GM12878 (cell line): ENCODE measurements around the gene DDRGK1. TPM values are rescaled to one million over a fixed set of nuclear protein-coding genes. Genes with fewer than 3 reads are reported as not detected.

Experiments
- ATAC-seq: fragments of 200-7000 bp; cut with Tn5 transposase; 3 replicates; pipeline ENCODE4 v1.9.1; 2020; ENCODE audit warnings: mild to moderate bottlenecking, moderate library complexity
- BruUV-seq: library from RNA; stranded (reverse); fragments of 400-500 nt; replicated peaks from 2 replicates; lab custom pipeline; 2021; lab: Mats Ljungman, UMichigan
- CTCF ChIA-PET: fragments of 300-600 bp; sonication (Branson Sonifier 250); formaldehyde crosslinking; extraction: SDS; loops from one replicate; lab custom pipeline; 2021; ENCODE audit warnings: inconsistent platforms; lab: Yijun Ruan, JAX
- POLR2A ChIA-PET: fragments of 350-600 bp; formaldehyde crosslinking; extraction: SDS; loops from one replicate; lab custom pipeline; 2021; ENCODE audit warnings: inconsistent platforms; lab: Charles Lee
- RAD21 ChIA-PET: fragments of 300-600 bp; sonication (Branson Sonifier 250); formaldehyde crosslinking; loops from one replicate; lab custom pipeline; 2023; ENCODE audit warnings: antibody characterized with exemption; ENCODE audit not compliant: unreplicated experiment; lab: Charles Lee
- SMC1A ChIA-PET: fragments of 300-600 bp; sonication (Branson Sonifier 250); formaldehyde crosslinking; loops from one replicate; lab custom pipeline; 2023; ENCODE audit not compliant: unreplicated experiment, uncharacterized antibody; lab: Charles Lee
- DNase-seq: peaks from one replicate; pipeline ENCODE4 v3.0.0-alpha.2; 2011; ENCODE audit warnings: low read depth, low spot score
- FAIRE-seq: peaks from 3 replicates; lab custom pipeline; 2011; peaks lifted over from hg19 to GRCh38; lab: Jason Lieb, UNC
- H2AFZ ChIP-seq: 2 replicates; pipeline ENCODE4 v1.6.0; 2011; ENCODE audit warnings: low read depth, low read length, control low read depth; ENCODE audit not compliant: control insufficient read depth
- H3K27ac ChIP-seq: 2 replicates; pipeline ENCODE4 v1.5.1; 2011; ENCODE audit warnings: control low read depth; ENCODE audit not compliant: control insufficient read depth, insufficient read depth
- H3K27me3 ChIP-seq, 2 experiments: replicated peaks in 1 of 2; 2 replicates each; pipeline versions ENCODE4 v1.6.0 to v1.6.1; 2011; ENCODE audit warnings: low read length in 1 of 2; ENCODE audit not compliant: control insufficient read depth in 2 of 2, insufficient read depth in 2 of 2
- H3K36me3 ChIP-seq, 2 experiments: 2 replicates each; pipeline ENCODE4 v1.5.1; 2011; ENCODE audit warnings: low read length in 1 of 2; ENCODE audit not compliant: control insufficient read depth in 2 of 2, insufficient read depth in 2 of 2
- H3K4me1 ChIP-seq: 2 replicates; pipeline ENCODE4 v1.6.1; 2011; ENCODE audit warnings: mild to moderate bottlenecking, low read length, moderate library complexity, mixed read lengths; ENCODE audit not compliant: control insufficient read depth, insufficient read depth
- H3K4me2 ChIP-seq: 2 replicates; pipeline ENCODE4 v1.6.0; 2011; ENCODE audit warnings: control low read depth; ENCODE audit not compliant: control insufficient read depth, insufficient read depth
- H3K4me3 ChIP-seq: fragments of 200-600 bp; sonication (generic); 2 replicates; pipeline ENCODE4 v1.5.1; 2016
- H3K79me2 ChIP-seq: 2 replicates; pipeline ENCODE4 v1.6.0; 2011; ENCODE audit warnings: low read length; ENCODE audit not compliant: control insufficient read depth, insufficient read depth
- H3K9ac ChIP-seq: 2 replicates; pipeline ENCODE4 v1.8.0; 2011; ENCODE audit warnings: low read length, control low read depth, mixed read lengths; ENCODE audit not compliant: control insufficient read depth, insufficient read depth
- H3K9me3 ChIP-seq: replicated peaks from 3 replicates; pipeline ENCODE4 v1.5.1; 2011; ENCODE audit warnings: mild to moderate bottlenecking, low read length; ENCODE audit not compliant: control insufficient read depth, insufficient read depth
- H4K20me1 ChIP-seq: 2 replicates; pipeline ENCODE4 v1.6.0; 2011; ENCODE audit not compliant: control insufficient read depth, insufficient read depth
- ATF3 ChIP-seq: IDR thresholded peaks from 2 replicates; pipeline ENCODE4 v1.6.1; 2011; ENCODE audit warnings: low read depth, mild to moderate bottlenecking, low read length, moderate library complexity, borderline replicate concordance; ENCODE audit errors: extremely low read depth
- CREB1 ChIP-seq: IDR thresholded peaks from 2 replicates; pipeline ENCODE4 v1.6.1; 2012; ENCODE audit warnings: low read depth, mild to moderate bottlenecking, inconsistent platforms
- IKZF1 ChIP-seq: fragments of 450-650 bp; conservative IDR thresholded peaks from 2 replicates; pipeline ENCODE4 v1.6.1; 2017; ENCODE audit warnings: antibody characterized with exemption, mild to moderate bottlenecking
- LARP7 ChIP-seq: fragments of 450-650 bp; IDR thresholded peaks from 2 replicates; pipeline ENCODE4 v1.6.1; 2017; ENCODE audit warnings: mild to moderate bottlenecking
- MXI1 ChIP-seq: fragments of 150-350 bp; IDR thresholded peaks from 2 replicates; pipeline ENCODE4 v1.6.1; 2011; ENCODE audit warnings: low read depth, mild to moderate bottlenecking, inconsistent platforms, low read length, improper control_type of control experiment
- NR2C1 ChIP-seq: fragments of 450-650 bp; IDR thresholded peaks from 2 replicates; pipeline ENCODE4 v1.6.1; 2017; ENCODE audit warnings: antibody characterized with exemption, mild to moderate bottlenecking, moderate library complexity
- NR2F1 ChIP-seq: fragments of 450-650 bp; conservative IDR thresholded peaks from 2 replicates; pipeline ENCODE4 v1.6.1; 2017; ENCODE audit warnings: mild to moderate bottlenecking
- RFX5 ChIP-seq: IDR thresholded peaks from 2 replicates; pipeline ENCODE4 v1.6.1; 2011; ENCODE audit warnings: low read depth, low read length, improper control_type of control experiment
- SIX5 ChIP-seq: IDR thresholded peaks from 2 replicates; pipeline ENCODE4 v1.6.1; 2011; ENCODE audit warnings: mild to moderate bottlenecking, low read depth, low read length, moderate library complexity; ENCODE audit not compliant: severe bottlenecking
- WRNIP1 ChIP-seq: IDR thresholded peaks from 2 replicates; pipeline ENCODE4 v1.6.1; 2011; ENCODE audit warnings: low read depth, low read length, improper control_type of control experiment, borderline replicate concordance
- WGBS: methylation state at CpG from one replicate; pipeline ENCODE4 v1.1.6; 2016; ENCODE audit warnings: low lambda C conversion rate; ENCODE audit not compliant: insufficient replicate concordance, insufficient coverage; ENCODE audit errors: missing lambda C conversion rate; 5-methylcytosine and 5-hydroxymethylcytosine counted together
- in situ Hi-C: fragments of 300-500 bp; cut with MboI; formaldehyde crosslinking; loops from 9 replicates; pipeline ENCODE4 v1.14.3; 2018; ENCODE audit warnings: mixed read lengths
- intact Hi-C: fragments of 100-400 bp; cut with micrococcal nuclease; formaldehyde crosslinking; loops from one replicate; pipeline ENCODE4 v1.14.2; 2022; ENCODE audit not compliant: unreplicated experiment
- polyA plus RNA-seq, 11 experiments: library from polyadenylated mRNA; depleted of rRNA in 4 of 11; unstranded in 6 of 11; stranded (reverse) in 5 of 11; fragments of >200 nt; fragmentation: Nextera tagmentation in 4 of 11; fragmentation: Illumina TruSeq in 1 of 11; extraction: Ambion mirVana in 4 of 11; extraction: Trizol in 1 of 11; gene quantifications; 1 replicate in 1 of 11; 2 replicates in 10 of 11; pipeline versions ENCODE4 v1.2.1 to v1.2.3, GENCODE V29; 2011 to 2016; ENCODE audit warnings: inconsistent platforms in 2 of 11, missing spikeins in 2 of 11, low read depth in 1 of 11
- total RNA-seq, 4 experiments: library from RNA; depleted of rRNA in 3 of 4; stranded (reverse); fragments of >200 nt in 3 of 4; fragmentation: Illumina TruSeq in 1 of 4; extraction: Trizol in 1 of 4; gene quantifications; 2 replicates each; pipeline versions ENCODE4 v1.2.1 to v1.2.3, GENCODE V29; 2013 to 2021
- TF ChIP-seq, protein P1 (sequence below): fragments of 450-650 bp; IDR thresholded peaks from 2 replicates; pipeline ENCODE4 v1.6.1; 2017; ENCODE audit warnings: antibody characterized with exemption, mild to moderate bottlenecking, moderate library complexity

The DDRGK1 gene
- total and polyA plus RNA-seq, 10 of the 15 experiments (the other 5 are each of a cell fraction or from before 2014, with no cell fraction given), result 4.0 to 55.2 (median 39.7) TPM

DNA sequence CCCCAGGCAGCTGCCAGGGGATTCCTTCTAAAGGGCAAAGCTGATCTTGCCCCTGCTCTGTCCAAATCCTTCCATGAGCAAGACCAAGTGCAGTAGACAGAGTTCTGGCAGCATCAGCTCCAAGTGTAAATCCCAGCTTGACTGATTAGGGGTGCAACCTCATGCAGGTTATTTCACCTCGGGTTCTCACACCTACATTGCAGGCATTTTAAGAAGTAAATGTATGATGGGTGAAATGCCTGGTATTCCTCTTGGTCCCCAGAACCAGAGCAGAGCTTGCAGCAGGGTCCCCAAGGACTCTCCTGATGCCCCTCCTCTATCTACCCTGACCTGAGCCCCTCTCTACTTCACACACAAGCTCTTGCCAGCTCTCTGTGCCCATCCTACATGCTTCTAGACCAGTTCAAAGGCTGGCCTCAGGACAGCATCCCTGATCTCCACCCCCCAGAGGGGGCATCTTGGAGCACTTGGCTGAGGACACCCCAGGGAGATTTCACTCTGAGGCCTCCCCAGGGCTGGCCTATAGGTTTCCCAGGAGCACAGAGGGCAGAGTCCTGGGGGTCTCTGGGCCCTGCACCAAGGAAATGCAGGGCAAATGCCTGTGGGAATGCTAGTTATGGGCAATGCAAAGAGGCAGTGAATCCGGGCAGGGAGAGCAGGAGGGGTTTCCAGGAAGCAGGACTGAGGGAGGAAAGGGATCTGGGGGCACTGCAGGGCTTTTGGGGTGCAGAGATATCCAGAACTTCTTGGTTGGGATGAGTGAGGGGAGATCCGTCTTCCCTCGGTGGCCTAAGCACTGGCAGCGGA is 32.2 kb downstream of the DDRGK1 start:
- Histone ChIP-seq H3K9me3 (no peaks in the 10 kb centered on the region), H3K36me3 (no peaks in the 10 kb centered on the region), H4K20me1 (no peaks in the 10 kb centered on the region), H3K4me3 (no peak overlapping the region), H3K27me3 (peaks cover 5 to 6% of the 10 kb centered on the region in 2 experiments; a peak in 3 of 4 replicates), H3K9ac (no peak overlapping the region), H3K4me1 (peaks cover 2% of the 10 kb centered on the region; the same call in 1 of the 2 replicates), H2AFZ (peak overlapping the region; percentile 90; the same call in 1 of the 2 replicates), H3K27ac (no peak overlapping the region), H3K4me2 (peak overlapping the region; percentile 97; the same call in 1 of the 2 replicates), H3K79me2 (no peaks in the 10 kb centered on the region)
- intact Hi-C loops (no loop called here), in situ Hi-C loops (no loop called here)
- no peak for FAIRE-seq
- WGBS, result 17% methylated on average over 5 of the region's 5 CpGs
- ChIA-PET POLR2A (no interaction called here), CTCF (interaction anchor here (1.1 to 1.3 kb wide), 2 partner anchors 11 to 47 kb away, joined by 3 read pairs; no protein-coding TSS in a partner anchor), RAD21 (interaction anchor here (1.0 to 1.2 kb wide), 2 partner anchors 15 to 119 kb away, joined by 3 read pairs; no protein-coding TSS in a partner anchor), SMC1A (no interaction called here)
- ATAC-seq, result no peak
- no peak for DNase-seq
- TF ChIP-seq LARP7 (0 out of 2 replicates have a peak, but pooled peaks have one; percentile 15), IKZF1 (no peak), NR2C1 (no peak)
- no TSS peak for BruUV-seq

DNA sequence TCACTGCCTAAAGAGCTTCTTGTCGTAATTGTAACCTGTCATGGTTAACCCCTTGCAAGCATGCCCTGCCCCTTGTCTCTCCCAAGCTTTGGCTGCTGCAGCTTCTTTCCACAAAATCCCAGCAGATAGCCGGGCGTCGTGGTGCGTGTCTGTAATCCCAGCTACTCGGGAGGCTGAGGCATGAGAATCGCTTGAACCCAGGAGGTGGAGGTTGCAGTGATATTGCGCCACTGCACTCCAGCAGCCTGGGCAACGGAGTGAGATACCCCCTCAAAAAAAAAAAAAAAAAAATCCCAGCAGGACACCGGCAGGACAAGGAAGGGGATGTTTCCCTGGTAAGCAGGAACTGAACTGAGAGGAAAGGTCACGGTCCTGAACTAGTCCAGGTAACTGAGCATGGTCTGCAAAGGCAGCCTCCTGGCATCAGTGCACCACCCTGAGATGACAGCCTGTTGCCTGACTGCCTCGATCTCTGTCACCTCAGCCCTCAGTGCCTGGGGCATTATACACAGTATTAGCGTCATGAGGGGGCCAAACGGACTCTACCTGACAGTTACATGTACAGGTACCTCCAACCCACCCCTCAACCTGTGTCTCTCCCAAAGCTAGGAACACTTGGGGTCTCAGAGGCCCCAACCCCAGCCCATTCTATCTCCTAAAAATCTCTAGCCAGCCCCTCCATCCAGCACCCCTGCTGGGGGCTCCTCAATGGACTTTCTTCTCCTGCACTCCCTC is 32.9 kb downstream of the DDRGK1 start:
- no peak overlapping the region for H3K9ac ChIP-seq
- in situ Hi-C loops, result no loop called here
- no peaks in the 10 kb centered on the region for H4K20me1 ChIP-seq
- no peaks in the 10 kb centered on the region for H3K9me3 ChIP-seq
- BruUV-seq, result no TSS peak
- ChIA-PET POLR2A (no interaction called here), SMC1A (no interaction called here), RAD21 (interaction anchor here (1.0 to 1.2 kb wide), 2 partner anchors 14 to 118 kb away, joined by 3 read pairs; no protein-coding TSS in a partner anchor), CTCF (interaction anchor here (1.1 to 1.3 kb wide), 2 partner anchors 10 to 47 kb away, joined by 3 read pairs; no protein-coding TSS in a partner anchor)
- ATAC-seq, result no peak
- DNase-seq, result no peak
- peaks cover 5 to 6% of the 10 kb centered on the region in 2 experiments; a peak in 3 of 4 replicates for H3K27me3 ChIP-seq
- H3K4me1 ChIP-seq, result peaks cover 2% of the 10 kb centered on the region; the same call in 1 of the 2 replicates
- H3K4me2 ChIP-seq, result no peak overlapping the region
- H3K79me2 ChIP-seq, result no peaks in the 10 kb centered on the region
- no peak for FAIRE-seq
- H3K27ac ChIP-seq, result no peak overlapping the region
- H3K4me3 ChIP-seq, result no peak overlapping the region
- H3K36me3 ChIP-seq, result no peaks in the 10 kb centered on the region
- no peak overlapping the region for H2AFZ ChIP-seq
- WGBS, result 63% methylated on average over 13 of the region's 14 CpGs
- intact Hi-C loops, result no loop called here
- TF ChIP-seq, protein P1, sequence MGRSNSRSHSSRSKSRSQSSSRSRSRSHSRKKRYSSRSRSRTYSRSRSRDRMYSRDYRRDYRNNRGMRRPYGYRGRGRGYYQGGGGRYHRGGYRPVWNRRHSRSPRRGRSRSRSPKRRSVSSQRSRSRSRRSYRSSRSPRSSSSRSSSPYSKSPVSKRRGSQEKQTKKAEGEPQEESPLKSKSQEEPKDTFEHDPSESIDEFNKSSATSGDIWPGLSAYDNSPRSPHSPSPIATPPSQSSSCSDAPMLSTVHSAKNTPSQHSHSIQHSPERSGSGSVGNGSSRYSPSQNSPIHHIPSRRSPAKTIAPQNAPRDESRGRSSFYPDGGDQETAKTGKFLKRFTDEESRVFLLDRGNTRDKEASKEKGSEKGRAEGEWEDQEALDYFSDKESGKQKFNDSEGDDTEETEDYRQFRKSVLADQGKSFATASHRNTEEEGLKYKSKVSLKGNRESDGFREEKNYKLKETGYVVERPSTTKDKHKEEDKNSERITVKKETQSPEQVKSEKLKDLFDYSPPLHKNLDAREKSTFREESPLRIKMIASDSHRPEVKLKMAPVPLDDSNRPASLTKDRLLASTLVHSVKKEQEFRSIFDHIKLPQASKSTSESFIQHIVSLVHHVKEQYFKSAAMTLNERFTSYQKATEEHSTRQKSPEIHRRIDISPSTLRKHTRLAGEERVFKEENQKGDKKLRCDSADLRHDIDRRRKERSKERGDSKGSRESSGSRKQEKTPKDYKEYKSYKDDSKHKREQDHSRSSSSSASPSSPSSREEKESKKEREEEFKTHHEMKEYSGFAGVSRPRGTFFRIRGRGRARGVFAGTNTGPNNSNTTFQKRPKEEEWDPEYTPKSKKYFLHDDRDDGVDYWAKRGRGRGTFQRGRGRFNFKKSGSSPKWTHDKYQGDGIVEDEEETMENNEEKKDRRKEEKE, result no peak
- TF ChIP-seq RFX5 (no peak), WRNIP1 (no peak), CREB1 (no peak), NR2F1 (no peak), SIX5 (no peak), MXI1 (no peak), ATF3 (no peak)
